HepG2 (cell line): ENCODE measurements around the gene CEBPB. TPM values are rescaled to one million over a fixed set of nuclear protein-coding genes. Genes with fewer than 3 reads are reported as not detected.

Source experiments
- AHR ChIP-seq: IDR thresholded peaks from 2 replicates; pipeline ENCODE4 v1.6.1; 2018; ENCODE audit warnings: missing genetic modification reagents, missing compliant biosample characterization
- CENPT ChIP-seq: sonication (generic); formaldehyde crosslinking; IDR thresholded peaks from 2 replicates; pipeline ENCODE4 v1.8.0; 2022; ENCODE audit warnings: low read depth, mild to moderate bottlenecking, moderate library complexity, missing genetic modification reagents
- DZIP1 ChIP-seq: sonication (generic); formaldehyde crosslinking; IDR thresholded peaks from 2 replicates; pipeline ENCODE4 v1.5.0; 2020; ENCODE audit warnings: mild to moderate bottlenecking, missing genetic modification reagents
- ELF1 ChIP-seq: sonication (generic); formaldehyde crosslinking; IDR thresholded peaks from 2 replicates; pipeline ENCODE4 v1.4.0; 2020; ENCODE audit warnings: missing genetic modification reagents
- HDAC1 ChIP-seq: sonication (generic); formaldehyde crosslinking; IDR thresholded peaks from 2 replicates; pipeline ENCODE4 v1.5.1; 2020; ENCODE audit warnings: mild to moderate bottlenecking, missing genetic modification reagents
- KDM1A ChIP-seq: IDR thresholded peaks from 2 replicates; pipeline ENCODE4 v1.6.1; 2016; ENCODE audit warnings: missing compliant biosample characterization
- MLXIP ChIP-seq: sonication (generic); formaldehyde crosslinking; IDR thresholded peaks from 2 replicates; pipeline ENCODE4 v1.9.0; 2021; ENCODE audit warnings: missing genetic modification reagents, borderline replicate concordance
- NCOA5 ChIP-seq: sonication (generic); formaldehyde crosslinking; IDR thresholded peaks from 2 replicates; pipeline ENCODE4 v1.4.0; 2020; ENCODE audit warnings: missing genetic modification reagents
- RARA ChIP-seq: IDR thresholded peaks from 2 replicates; pipeline ENCODE4 v1.6.1; 2016; ENCODE audit warnings: missing genetic modification reagents, missing compliant biosample characterization
- SOX13 ChIP-seq, 3 experiments: fragments of 450-650 bp in 1 of 3; sonication (generic) in 1 of 3; formaldehyde crosslinking in 1 of 3; IDR thresholded peaks in 2 of 3; conservative IDR thresholded peaks in 1 of 3; 2 replicates each; pipeline versions ENCODE4 v1.5.0 to v1.6.1; 2016 to 2020; ENCODE audit warnings: antibody characterized with exemption in 1 of 3, mild to moderate bottlenecking in 1 of 3, missing compliant biosample characterization in 1 of 3, missing genetic modification reagents in 1 of 3, moderate library complexity in 1 of 3
- TBX3 ChIP-seq: fragments of 450-650 bp; IDR thresholded peaks from 2 replicates; pipeline ENCODE4 v1.6.1; 2017; ENCODE audit warnings: antibody characterized with exemption, mild to moderate bottlenecking, inconsistent platforms, borderline replicate concordance
- ZBTB10 ChIP-seq: sonication (generic); formaldehyde crosslinking; IDR thresholded peaks from 2 replicates; pipeline ENCODE4 v1.4.0; 2020; ENCODE audit warnings: missing genetic modification reagents, borderline replicate concordance
- ZBTB21 ChIP-seq: sonication (generic); formaldehyde crosslinking; IDR thresholded peaks from 2 replicates; pipeline ENCODE4 v1.4.0; 2020; ENCODE audit warnings: missing genetic modification reagents
- ZBTB7A ChIP-seq: sonication (generic); formaldehyde crosslinking; IDR thresholded peaks from 2 replicates; pipeline ENCODE4 v1.8.0; 2022; ENCODE audit warnings: mild to moderate bottlenecking, missing genetic modification reagents
- ZNF12 ChIP-seq: sonication (generic); formaldehyde crosslinking; IDR thresholded peaks from 2 replicates; pipeline ENCODE4 v1.5.0; 2020; ENCODE audit warnings: missing genetic modification reagents
- ZNF138 ChIP-seq: sonication (generic); formaldehyde crosslinking; IDR thresholded peaks from 2 replicates; pipeline ENCODE4 v1.5.0; 2020; ENCODE audit warnings: mild to moderate bottlenecking, low read depth, missing genetic modification reagents
- ZNF160 ChIP-seq: sonication (generic); formaldehyde crosslinking; IDR thresholded peaks from 2 replicates; pipeline ENCODE4 v1.8.0; 2022; ENCODE audit warnings: mild to moderate bottlenecking, inconsistent platforms, missing genetic modification reagents
- ZNF326 ChIP-seq: sonication (generic); formaldehyde crosslinking; IDR thresholded peaks from 2 replicates; pipeline ENCODE4 v1.4.0; 2020; ENCODE audit warnings: missing genetic modification reagents, borderline replicate concordance
- ZNF674 ChIP-seq: sonication (generic); formaldehyde crosslinking; IDR thresholded peaks from 2 replicates; pipeline ENCODE4 v1.5.0; 2020; ENCODE audit warnings: low read depth, mild to moderate bottlenecking, missing genetic modification reagents
- ZNF773 ChIP-seq: sonication (generic); formaldehyde crosslinking; IDR thresholded peaks from 2 replicates; pipeline ENCODE4 v1.4.0; 2020; ENCODE audit warnings: missing genetic modification reagents, borderline replicate concordance
- ZNF775 ChIP-seq: sonication (generic); formaldehyde crosslinking; IDR thresholded peaks from 2 replicates; pipeline ENCODE4 v1.4.0; 2020; ENCODE audit warnings: missing genetic modification reagents, mild to moderate bottlenecking, moderate library complexity, borderline replicate concordance
- polyA plus RNA-seq, 8 experiments: library from polyadenylated mRNA; depleted of rRNA in 3 of 8; stranded (reverse) in 7 of 8; unstranded in 1 of 8; fragments of >200 nt; fragmentation: Illumina TruSeq in 4 of 8; extraction: Trizol in 4 of 8; gene quantifications; 2 replicates each; pipeline versions ENCODE4 v1.2.1 to v1.2.3, GENCODE V29; 2011 to 2016; ENCODE audit warnings: low read depth in 4 of 8, missing spikeins in 1 of 8, mixed read lengths in 1 of 8; ENCODE audit not compliant: insufficient read depth in 1 of 8
- total RNA-seq, 5 experiments: library from RNA; depleted of rRNA; stranded (reverse); fragments of >200 nt; fragmentation: Illumina TruSeq; extraction: Trizol; gene quantifications; 2 replicates each; pipeline ENCODE4 v1.2.3, GENCODE V29; 2016; ENCODE audit warnings: low read depth in 1 of 5

Gene CEBPB
- total and polyA plus RNA-seq, 2 of the 13 experiments (the other 11 are each of a cell fraction or from before 2014, with no cell fraction given) = 18.5 to 28.2 TPM

GRCh38 chr20:50186151-50186885 lies 4.3 kb upstream of the CEBPB start (continued):
- no peak for TF ChIP-seq SOX13 (IDR thresholded peaks at IDR 0.05)
- TF ChIP-seq SOX13 (CRISPR knock-in tag; conservative IDR thresholded peaks at IDR 0.05 in 1 of 2, IDR thresholded peaks at IDR 0.05 in 1 of 2) = peak in 1 of 2 experiments; percentile 55; a peak in 1 of 4 replicates
- TF ChIP-seq ZBTB21 (CRISPR knock-in tag) = 0 out of 2 replicates have a peak, but pooled peaks have one; percentile 50
- TF ChIP-seq HDAC1 (CRISPR knock-in tag) = peak; percentile 64
- TF ChIP-seq ZNF674 (CRISPR knock-in tag) = no peak
- peak; percentile 76; the same call in 1 of the 2 replicates for TF ChIP-seq KDM1A (CRISPR knock-in tag)
- peak; percentile 93; the same call in 1 of the 2 replicates for TF ChIP-seq DZIP1 (CRISPR knock-in tag)
- 0 out of 2 replicates have a peak, but pooled peaks have one; percentile 6 for TF ChIP-seq ZNF775 (CRISPR knock-in tag)
- TF ChIP-seq ZNF160 = no peak
- TF ChIP-seq TBX3 = no peak
- TF ChIP-seq ZBTB7A (CRISPR knock-in tag) = 0 out of 2 replicates have a peak, but pooled peaks have one; percentile 9
- TF ChIP-seq ZBTB10 = no peak
- TF ChIP-seq ZNF138 (CRISPR knock-in tag) = no peak
- TF ChIP-seq AHR = peak; percentile 90
- peak; percentile 65; the same call in 1 of the 2 replicates for TF ChIP-seq ELF1
- TF ChIP-seq ZNF326 (CRISPR knock-in tag) = peak; percentile 63
- TF ChIP-seq ZNF773 (CRISPR knock-in tag) = no peak; the same call in 1 of the 2 replicates
- TF ChIP-seq CENPT (CRISPR knock-in tag) = no peak
- peak; percentile 30; the same call in 1 of the 2 replicates for TF ChIP-seq RARA
- TF ChIP-seq MLXIP (CRISPR knock-in tag) = no peak
- TF ChIP-seq NCOA5 (CRISPR knock-in tag) = no peak
- no peak for TF ChIP-seq ZNF12 (CRISPR knock-in tag)
